HepG2 (cell line): ENCODE results near the gene SULT2B1. TPM values are rescaled to one million over a fixed set of nuclear protein-coding genes. Genes with fewer than 3 reads are reported as not detected.

ENCODE experiments used
- BATF2 ChIP-seq: sonication (generic); formaldehyde crosslinking; IDR thresholded peaks from 2 replicates; pipeline ENCODE4 v1.8.0; 2022; ENCODE audit warnings: mild to moderate bottlenecking, missing genetic modification reagents, moderate library complexity
- GRHL1 ChIP-seq: sonication (generic); formaldehyde crosslinking; conservative IDR thresholded peaks from 2 replicates; pipeline ENCODE4 v1.8.0; 2022; ENCODE audit warnings: missing genetic modification reagents
- KDM3A ChIP-seq: IDR thresholded peaks from 2 replicates; pipeline ENCODE4 v1.6.1; 2018; ENCODE audit warnings: low read depth, missing compliant biosample characterization
- KDM5A ChIP-seq: fragments of 200-600 bp; sonication (generic); IDR thresholded peaks from 2 replicates; pipeline ENCODE4 v1.7.0; 2018; ENCODE audit warnings: antibody characterized with exemption, mild to moderate bottlenecking, low read length, borderline replicate concordance
- KLF15 ChIP-seq: sonication (generic); formaldehyde crosslinking; IDR thresholded peaks from 2 replicates; pipeline ENCODE4 v1.8.1; 2023; ENCODE audit warnings: borderline replicate concordance, mild to moderate bottlenecking, inconsistent platforms, missing genetic modification reagents, mixed read lengths
- PAF1 ChIP-seq: IDR thresholded peaks from 2 replicates; pipeline ENCODE4 v1.6.1; 2016; ENCODE audit warnings: missing genetic modification reagents, missing compliant biosample characterization
- ZC3H13 ChIP-seq: sonication (generic); formaldehyde crosslinking; IDR thresholded peaks from 2 replicates; pipeline ENCODE4 v1.8.1; 2023; ENCODE audit warnings: mild to moderate bottlenecking, missing genetic modification reagents, moderate library complexity
- ZFP1 ChIP-seq: IDR thresholded peaks from 2 replicates; pipeline ENCODE4 v1.6.1; 2016
- ZMYM3 ChIP-seq: sonication (generic); formaldehyde crosslinking; IDR thresholded peaks from 2 replicates; pipeline ENCODE4 v1.5.1; 2020; ENCODE audit warnings: mild to moderate bottlenecking, missing genetic modification reagents
- ZNF12 ChIP-seq: sonication (generic); formaldehyde crosslinking; IDR thresholded peaks from 2 replicates; pipeline ENCODE4 v1.5.0; 2020; ENCODE audit warnings: missing genetic modification reagents
- ZNF207 ChIP-seq: fragments of 450-650 bp; IDR thresholded peaks from 2 replicates; pipeline ENCODE4 v1.6.1; 2016; ENCODE audit warnings: antibody characterized with exemption, borderline replicate concordance
- ZNF333 ChIP-seq: sonication (generic); formaldehyde crosslinking; IDR thresholded peaks from 2 replicates; pipeline ENCODE4 v1.4.0; 2020; ENCODE audit warnings: mild to moderate bottlenecking, missing genetic modification reagents, borderline replicate concordance
- ZNF33A ChIP-seq: sonication (generic); formaldehyde crosslinking; IDR thresholded peaks from 2 replicates; pipeline ENCODE4 v1.5.1; 2020; ENCODE audit warnings: missing genetic modification reagents, mild to moderate bottlenecking, moderate library complexity, borderline replicate concordance
- ZNF33B ChIP-seq: sonication (generic); formaldehyde crosslinking; IDR thresholded peaks from 2 replicates; pipeline ENCODE4 v1.5.1; 2020; ENCODE audit warnings: mild to moderate bottlenecking, missing genetic modification reagents
- ZNF34 ChIP-seq: sonication (generic); formaldehyde crosslinking; IDR thresholded peaks from 2 replicates; pipeline ENCODE4 v1.4.0; 2020; ENCODE audit warnings: mild to moderate bottlenecking, missing genetic modification reagents, borderline replicate concordance
- ZNF780A ChIP-seq: sonication (generic); formaldehyde crosslinking; IDR thresholded peaks from 2 replicates; pipeline ENCODE4 v1.8.0; 2022; ENCODE audit warnings: mild to moderate bottlenecking, missing genetic modification reagents, moderate library complexity
- polyA plus RNA-seq, 8 experiments: library from polyadenylated mRNA; depleted of rRNA in 3 of 8; stranded (reverse) in 7 of 8; unstranded in 1 of 8; fragments of >200 nt; fragmentation: Illumina TruSeq in 4 of 8; extraction: Trizol in 4 of 8; gene quantifications; 2 replicates each; pipeline versions ENCODE4 v1.2.1 to v1.2.3, GENCODE V29; 2011 to 2016; ENCODE audit warnings: low read depth in 4 of 8, missing spikeins in 1 of 8, mixed read lengths in 1 of 8; ENCODE audit not compliant: insufficient read depth in 1 of 8
- total RNA-seq, 5 experiments: library from RNA; depleted of rRNA; stranded (reverse); fragments of >200 nt; fragmentation: Illumina TruSeq; extraction: Trizol; gene quantifications; 2 replicates each; pipeline ENCODE4 v1.2.3, GENCODE V29; 2016; ENCODE audit warnings: low read depth in 1 of 5
- TF ChIP-seq, protein P1 (sequence below): sonication (generic); formaldehyde crosslinking; IDR thresholded peaks from 2 replicates; pipeline ENCODE4 v1.5.0; 2020; ENCODE audit warnings: mild to moderate bottlenecking, missing genetic modification reagents, borderline replicate concordance
- TF ChIP-seq, protein P2 (sequence below): sonication (generic); formaldehyde crosslinking; IDR thresholded peaks from 2 replicates; pipeline ENCODE4 v1.4.0; 2020; ENCODE audit warnings: missing genetic modification reagents

Gene SULT2B1
- total and polyA plus RNA-seq, 2 of the 13 experiments (the other 11 are each of a cell fraction or from before 2014, with no cell fraction given): 0.13 TPM; not detected in 1

DNA sequence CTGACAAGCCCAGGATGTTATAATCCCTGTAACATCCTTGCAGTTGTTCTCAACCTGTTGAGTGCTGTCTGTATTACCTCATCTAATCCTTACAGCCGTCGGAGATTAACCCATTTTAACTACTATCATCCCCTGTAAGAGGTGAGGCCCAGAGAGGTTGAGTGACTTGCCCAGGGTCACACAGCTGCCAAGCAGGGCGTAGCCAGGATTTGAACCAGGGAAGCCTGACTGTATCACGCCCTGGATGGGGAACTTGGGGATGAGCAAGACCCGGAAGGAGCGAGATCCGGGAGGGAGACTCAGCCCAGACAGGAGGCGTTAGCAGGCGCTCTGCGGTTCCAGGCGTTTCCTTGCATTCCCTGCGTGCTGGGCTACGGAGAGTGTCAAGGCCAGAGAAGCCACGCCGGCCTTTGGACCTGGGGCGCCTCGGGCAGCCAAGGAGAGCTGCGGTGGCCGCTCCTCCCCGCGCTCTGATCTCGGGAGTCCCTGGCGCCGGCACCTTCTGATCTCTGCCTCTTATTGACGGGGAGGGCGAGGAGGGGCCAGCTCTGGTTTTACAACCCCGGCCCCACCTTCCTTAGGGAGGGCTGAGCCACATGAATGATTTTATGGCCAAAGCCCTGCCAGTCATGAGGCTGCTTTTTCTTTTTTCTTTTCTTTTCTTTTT, 6.2 kb downstream of the SULT2B1 start (continued):
- TF ChIP-seq GRHL1 (CRISPR knock-in tag) (no peak), PAF1 (CRISPR knock-in tag) (no peak), ZC3H13 (no peak), ZFP1 (CRISPR knock-in tag) (peak; percentile 66; the same call in 1 of the 2 replicates), ZNF33B (CRISPR knock-in tag) (no peak), KDM5A (no peak), ZNF12 (CRISPR knock-in tag) (no peak), ZNF33A (CRISPR knock-in tag) (no peak), ZMYM3 (peak; percentile 100), ZNF34 (no peak), ZNF207 (no peak), ZNF333 (CRISPR knock-in tag) (peak; percentile 74; the same call in 1 of the 2 replicates), KLF15 (CRISPR knock-in tag) (no peak), BATF2 (no peak), KDM3A (CRISPR knock-in tag) (peak; percentile 92), ZNF780A (CRISPR knock-in tag) (no peak)
- TF ChIP-seq, protein P1, sequence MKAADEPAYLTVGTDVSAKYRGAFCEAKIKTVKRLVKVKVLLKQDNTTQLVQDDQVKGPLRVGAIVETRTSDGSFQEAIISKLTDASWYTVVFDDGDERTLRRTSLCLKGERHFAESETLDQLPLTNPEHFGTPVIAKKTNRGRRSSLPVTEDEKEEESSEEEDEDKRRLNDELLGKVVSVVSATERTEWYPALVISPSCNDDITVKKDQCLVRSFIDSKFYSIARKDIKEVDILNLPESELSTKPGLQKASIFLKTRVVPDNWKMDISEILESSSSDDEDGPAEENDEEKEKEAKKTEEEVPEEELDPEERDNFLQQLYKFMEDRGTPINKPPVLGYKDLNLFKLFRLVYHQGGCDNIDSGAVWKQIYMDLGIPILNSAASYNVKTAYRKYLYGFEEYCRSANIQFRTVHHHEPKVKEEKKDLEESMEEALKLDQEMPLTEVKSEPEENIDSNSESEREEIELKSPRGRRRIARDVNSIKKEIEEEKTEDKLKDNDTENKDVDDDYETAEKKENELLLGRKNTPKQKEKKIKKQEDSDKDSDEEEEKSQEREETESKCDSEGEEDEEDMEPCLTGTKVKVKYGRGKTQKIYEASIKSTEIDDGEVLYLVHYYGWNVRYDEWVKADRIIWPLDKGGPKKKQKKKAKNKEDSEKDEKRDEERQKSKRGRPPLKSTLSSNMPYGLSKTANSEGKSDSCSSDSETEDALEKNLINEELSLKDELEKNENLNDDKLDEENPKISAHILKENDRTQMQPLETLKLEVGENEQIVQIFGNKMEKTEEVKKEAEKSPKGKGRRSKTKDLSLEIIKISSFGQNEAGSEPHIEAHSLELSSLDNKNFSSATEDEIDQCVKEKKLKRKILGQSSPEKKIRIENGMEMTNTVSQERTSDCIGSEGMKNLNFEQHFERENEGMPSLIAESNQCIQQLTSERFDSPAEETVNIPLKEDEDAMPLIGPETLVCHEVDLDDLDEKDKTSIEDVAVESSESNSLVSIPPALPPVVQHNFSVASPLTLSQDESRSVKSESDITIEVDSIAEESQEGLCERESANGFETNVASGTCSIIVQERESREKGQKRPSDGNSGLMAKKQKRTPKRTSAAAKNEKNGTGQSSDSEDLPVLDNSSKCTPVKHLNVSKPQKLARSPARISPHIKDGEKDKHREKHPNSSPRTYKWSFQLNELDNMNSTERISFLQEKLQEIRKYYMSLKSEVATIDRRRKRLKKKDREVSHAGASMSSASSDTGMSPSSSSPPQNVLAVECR (CRISPR knock-in tag): peak; percentile 72; the same call in 1 of the 2 replicates
- TF ChIP-seq, protein P2, sequence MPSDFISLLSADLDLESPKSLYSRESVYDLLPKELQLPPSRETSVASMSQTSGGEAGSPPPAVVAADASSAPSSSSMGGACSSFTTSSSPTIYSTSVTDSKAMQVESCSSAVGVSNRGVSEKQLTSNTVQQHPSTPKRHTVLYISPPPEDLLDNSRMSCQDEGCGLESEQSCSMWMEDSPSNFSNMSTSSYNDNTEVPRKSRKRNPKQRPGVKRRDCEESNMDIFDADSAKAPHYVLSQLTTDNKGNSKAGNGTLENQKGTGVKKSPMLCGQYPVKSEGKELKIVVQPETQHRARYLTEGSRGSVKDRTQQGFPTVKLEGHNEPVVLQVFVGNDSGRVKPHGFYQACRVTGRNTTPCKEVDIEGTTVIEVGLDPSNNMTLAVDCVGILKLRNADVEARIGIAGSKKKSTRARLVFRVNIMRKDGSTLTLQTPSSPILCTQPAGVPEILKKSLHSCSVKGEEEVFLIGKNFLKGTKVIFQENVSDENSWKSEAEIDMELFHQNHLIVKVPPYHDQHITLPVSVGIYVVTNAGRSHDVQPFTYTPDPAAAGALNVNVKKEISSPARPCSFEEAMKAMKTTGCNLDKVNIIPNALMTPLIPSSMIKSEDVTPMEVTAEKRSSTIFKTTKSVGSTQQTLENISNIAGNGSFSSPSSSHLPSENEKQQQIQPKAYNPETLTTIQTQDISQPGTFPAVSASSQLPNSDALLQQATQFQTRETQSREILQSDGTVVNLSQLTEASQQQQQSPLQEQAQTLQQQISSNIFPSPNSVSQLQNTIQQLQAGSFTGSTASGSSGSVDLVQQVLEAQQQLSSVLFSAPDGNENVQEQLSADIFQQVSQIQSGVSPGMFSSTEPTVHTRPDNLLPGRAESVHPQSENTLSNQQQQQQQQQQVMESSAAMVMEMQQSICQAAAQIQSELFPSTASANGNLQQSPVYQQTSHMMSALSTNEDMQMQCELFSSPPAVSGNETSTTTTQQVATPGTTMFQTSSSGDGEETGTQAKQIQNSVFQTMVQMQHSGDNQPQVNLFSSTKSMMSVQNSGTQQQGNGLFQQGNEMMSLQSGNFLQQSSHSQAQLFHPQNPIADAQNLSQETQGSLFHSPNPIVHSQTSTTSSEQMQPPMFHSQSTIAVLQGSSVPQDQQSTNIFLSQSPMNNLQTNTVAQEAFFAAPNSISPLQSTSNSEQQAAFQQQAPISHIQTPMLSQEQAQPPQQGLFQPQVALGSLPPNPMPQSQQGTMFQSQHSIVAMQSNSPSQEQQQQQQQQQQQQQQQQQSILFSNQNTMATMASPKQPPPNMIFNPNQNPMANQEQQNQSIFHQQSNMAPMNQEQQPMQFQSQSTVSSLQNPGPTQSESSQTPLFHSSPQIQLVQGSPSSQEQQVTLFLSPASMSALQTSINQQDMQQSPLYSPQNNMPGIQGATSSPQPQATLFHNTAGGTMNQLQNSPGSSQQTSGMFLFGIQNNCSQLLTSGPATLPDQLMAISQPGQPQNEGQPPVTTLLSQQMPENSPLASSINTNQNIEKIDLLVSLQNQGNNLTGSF: no peak
